ENCODE measurements around the gene DCDC2B.

DNA sequence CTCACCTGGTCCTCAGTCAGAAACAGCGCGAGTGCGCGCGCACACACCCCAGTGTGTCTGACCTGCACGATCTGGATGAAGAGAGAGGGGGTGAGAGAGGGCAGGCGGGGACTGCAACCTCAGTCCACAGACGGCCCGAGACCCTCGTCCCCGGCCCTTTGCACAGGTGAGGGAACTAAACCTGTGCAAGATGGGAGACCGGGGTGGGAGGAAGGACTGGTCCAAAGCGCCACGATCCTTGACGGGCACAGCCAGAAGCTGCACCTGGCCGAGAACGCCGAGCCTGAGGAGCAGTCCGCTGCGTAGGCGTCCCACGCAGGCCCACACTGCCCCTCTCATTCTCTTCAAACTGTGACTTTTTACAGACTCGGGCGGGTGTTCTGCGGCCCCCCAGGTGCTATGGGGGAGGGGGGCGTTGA is 3.9 kb upstream of the DCDC2B start:
- TF ChIP-seq BCLAF1 (IDR thresholded peaks at IDR 0.05) (no peak), CREM (IDR thresholded peaks at IDR 0.05; ENCODE audit: low read depth) (no peak)

Measured in GM12878 (cell line).